Breast epithelium (tissue), 3 donors: ENCODE data around the gene SIL1.

Source experiments
- POLR2A ChIP-seq: fragments of 450-650 bp; IDR thresholded peaks from one replicate; pipeline ENCODE4 v1.6.1; 2016; ENCODE audit warnings: antibody characterized with exemption, mild to moderate bottlenecking, moderate library complexity
- POLR2AphosphoS5 ChIP-seq, 3 donors: sonication (generic); formaldehyde crosslinking; IDR thresholded peaks; one replicate each; pipeline ENCODE4 v1.6.1; 2017; ENCODE audit warnings: antibody characterized with exemption in 3 of 3
- TF ChIP-seq, protein P1 (sequence below), 3 donors: fragments of 450-650 bp; IDR thresholded peaks; one replicate each; pipeline ENCODE4 v1.5.1; 2016 to 2017; ENCODE audit warnings: antibody characterized with exemption in 3 of 3, mild to moderate bottlenecking in 3 of 3, moderate library complexity in 3 of 3

DNA sequence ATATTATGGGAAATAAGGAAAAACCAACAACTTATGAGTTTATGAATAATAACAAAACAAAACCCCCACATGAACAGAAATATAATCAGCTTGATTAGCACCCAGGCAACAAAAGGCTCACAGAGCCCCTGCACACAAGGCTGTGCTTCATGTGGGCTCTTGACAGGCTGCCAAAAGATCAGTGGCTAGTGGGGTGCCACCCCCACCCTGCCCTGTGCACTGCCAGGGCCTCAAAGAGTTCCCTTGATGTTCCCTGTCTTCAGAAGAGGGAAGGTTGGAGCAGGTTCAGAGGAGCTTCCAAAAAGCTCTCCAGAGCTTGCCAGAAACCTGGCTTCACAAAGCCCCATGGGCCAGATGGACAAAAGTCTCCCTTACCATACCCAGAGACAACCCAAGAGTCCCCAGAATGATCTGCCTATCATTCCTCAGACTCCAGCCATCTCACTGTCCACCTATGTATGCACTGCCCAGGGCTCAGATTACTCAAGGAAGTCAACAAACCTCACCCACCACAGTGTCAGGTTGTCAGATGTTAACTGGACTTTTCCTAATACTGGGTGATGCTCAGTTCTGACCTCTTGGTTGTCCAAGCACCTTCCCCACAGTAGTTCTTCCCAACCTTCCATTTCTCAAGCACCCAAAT, 87.5 kb downstream of the SIL1 start:
- TF ChIP-seq POLR2AphosphoS5 (IDR thresholded peaks at IDR 0.05) (no peak), POLR2A (no peak)
- TF ChIP-seq, protein P1, sequence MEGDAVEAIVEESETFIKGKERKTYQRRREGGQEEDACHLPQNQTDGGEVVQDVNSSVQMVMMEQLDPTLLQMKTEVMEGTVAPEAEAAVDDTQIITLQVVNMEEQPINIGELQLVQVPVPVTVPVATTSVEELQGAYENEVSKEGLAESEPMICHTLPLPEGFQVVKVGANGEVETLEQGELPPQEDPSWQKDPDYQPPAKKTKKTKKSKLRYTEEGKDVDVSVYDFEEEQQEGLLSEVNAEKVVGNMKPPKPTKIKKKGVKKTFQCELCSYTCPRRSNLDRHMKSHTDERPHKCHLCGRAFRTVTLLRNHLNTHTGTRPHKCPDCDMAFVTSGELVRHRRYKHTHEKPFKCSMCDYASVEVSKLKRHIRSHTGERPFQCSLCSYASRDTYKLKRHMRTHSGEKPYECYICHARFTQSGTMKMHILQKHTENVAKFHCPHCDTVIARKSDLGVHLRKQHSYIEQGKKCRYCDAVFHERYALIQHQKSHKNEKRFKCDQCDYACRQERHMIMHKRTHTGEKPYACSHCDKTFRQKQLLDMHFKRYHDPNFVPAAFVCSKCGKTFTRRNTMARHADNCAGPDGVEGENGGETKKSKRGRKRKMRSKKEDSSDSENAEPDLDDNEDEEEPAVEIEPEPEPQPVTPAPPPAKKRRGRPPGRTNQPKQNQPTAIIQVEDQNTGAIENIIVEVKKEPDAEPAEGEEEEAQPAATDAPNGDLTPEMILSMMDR (IDR thresholded peaks at IDR 0.05): no peak
